Prostate gland (tissue), 2 donors: ENCODE measurements around the gene GPC5.

ENCODE experiments used
- CTCF ChIP-seq, 4 experiments: fragments of 200-600 bp in 2 of 4; fragments of 450-650 bp in 2 of 4; sonication (generic) in 2 of 4; IDR thresholded peaks; 1 replicate in 3 of 4; 2 replicates in 1 of 4; pipeline ENCODE4 v1.5.1; 2016 to 2019; ENCODE audit warnings: antibody characterized with exemption in 4 of 4, mild to moderate bottlenecking in 2 of 4, moderate library complexity in 2 of 4
- POLR2AphosphoS5 ChIP-seq: sonication (generic); formaldehyde crosslinking; IDR thresholded peaks from one replicate; pipeline ENCODE4 v1.6.1; 2017; ENCODE audit warnings: antibody characterized with exemption

DNA sequence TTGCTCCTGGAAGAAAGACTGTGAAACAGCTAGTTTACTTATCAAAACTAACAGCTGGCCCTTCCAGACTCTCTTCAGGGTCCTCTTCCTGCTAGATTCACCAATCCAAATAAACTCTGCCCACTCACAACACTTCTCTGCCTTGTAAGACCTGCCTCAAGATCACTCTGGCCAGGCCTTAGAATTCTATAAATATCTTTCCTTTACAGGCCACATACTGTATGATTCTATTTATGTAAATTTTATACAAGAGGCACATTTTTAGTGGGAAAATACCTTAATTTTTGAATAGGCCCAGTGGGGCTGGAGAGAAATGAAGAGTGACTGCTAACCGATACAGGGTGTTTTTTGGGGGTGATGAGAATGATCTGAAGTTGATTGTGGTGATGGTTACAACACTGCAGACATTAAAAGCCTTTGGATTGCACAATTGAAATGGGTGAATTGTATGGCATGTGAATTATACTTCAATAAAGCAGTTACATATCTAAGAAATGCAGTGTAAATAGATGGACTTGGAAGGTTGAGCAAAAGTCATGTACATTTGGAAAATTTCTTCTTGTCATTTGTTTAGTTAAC lies 141.8 kb downstream of the GPC5 start:
- no peak for TF ChIP-seq CTCF (IDR thresholded peaks at IDR 0.05)
- TF ChIP-seq POLR2AphosphoS5: no peak
